ENCODE data around the gene CD3G. TPM values are rescaled to one million over a fixed set of nuclear protein-coding genes. Genes with fewer than 3 reads are reported as not detected.

The CD3G gene
- total RNA-seq, 1 donor from 2014 or later = not detected

GRCh38 chr11:118383657-118384056 is 39.5 kb downstream of the CD3G start:
- TF ChIP-seq, protein P1, sequence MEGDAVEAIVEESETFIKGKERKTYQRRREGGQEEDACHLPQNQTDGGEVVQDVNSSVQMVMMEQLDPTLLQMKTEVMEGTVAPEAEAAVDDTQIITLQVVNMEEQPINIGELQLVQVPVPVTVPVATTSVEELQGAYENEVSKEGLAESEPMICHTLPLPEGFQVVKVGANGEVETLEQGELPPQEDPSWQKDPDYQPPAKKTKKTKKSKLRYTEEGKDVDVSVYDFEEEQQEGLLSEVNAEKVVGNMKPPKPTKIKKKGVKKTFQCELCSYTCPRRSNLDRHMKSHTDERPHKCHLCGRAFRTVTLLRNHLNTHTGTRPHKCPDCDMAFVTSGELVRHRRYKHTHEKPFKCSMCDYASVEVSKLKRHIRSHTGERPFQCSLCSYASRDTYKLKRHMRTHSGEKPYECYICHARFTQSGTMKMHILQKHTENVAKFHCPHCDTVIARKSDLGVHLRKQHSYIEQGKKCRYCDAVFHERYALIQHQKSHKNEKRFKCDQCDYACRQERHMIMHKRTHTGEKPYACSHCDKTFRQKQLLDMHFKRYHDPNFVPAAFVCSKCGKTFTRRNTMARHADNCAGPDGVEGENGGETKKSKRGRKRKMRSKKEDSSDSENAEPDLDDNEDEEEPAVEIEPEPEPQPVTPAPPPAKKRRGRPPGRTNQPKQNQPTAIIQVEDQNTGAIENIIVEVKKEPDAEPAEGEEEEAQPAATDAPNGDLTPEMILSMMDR (IDR thresholded peaks at IDR 0.05) = no peak
- Mint-ChIP-seq H3K27me3 (ENCODE audit: low read depth) (no peaks in the 10 kb centered on the region), H3K36me3 (ENCODE audit: low read depth) (peaks cover 33% of the 10 kb centered on the region), H3K9me3 (ENCODE audit: low read depth) (no peaks in the 10 kb centered on the region), H3K27ac (ENCODE audit: unreplicated experiment) (no peak overlapping the region), H3K4me3 (ENCODE audit: unreplicated experiment) (no peak overlapping the region), H3K4me1 (ENCODE audit: low read depth) (no peaks in the 10 kb centered on the region)
- no peak for DNase-seq (ENCODE audit: low spot score)

- DNase-seq (ENCODE audit: low spot score) = no peak
- Mint-ChIP-seq H3K4me3 (ENCODE audit: unreplicated experiment) (no peak overlapping the region), H3K27ac (ENCODE audit: unreplicated experiment) (no peak overlapping the region), H3K27me3 (ENCODE audit: low read depth) (no peaks in the 10 kb centered on the region), H3K36me3 (ENCODE audit: low read depth) (peaks cover 15% of the 10 kb centered on the region), H3K9me3 (ENCODE audit: low read depth) (no peaks in the 10 kb centered on the region), H3K4me1 (ENCODE audit: low read depth) (peaks cover 7% of the 10 kb centered on the region)
- TF ChIP-seq, protein P1 (IDR thresholded peaks at IDR 0.05) = no peak
Measured at GRCh38 chr11:118396097-118396501, 52.0 kb downstream of the CD3G start.

DNA sequence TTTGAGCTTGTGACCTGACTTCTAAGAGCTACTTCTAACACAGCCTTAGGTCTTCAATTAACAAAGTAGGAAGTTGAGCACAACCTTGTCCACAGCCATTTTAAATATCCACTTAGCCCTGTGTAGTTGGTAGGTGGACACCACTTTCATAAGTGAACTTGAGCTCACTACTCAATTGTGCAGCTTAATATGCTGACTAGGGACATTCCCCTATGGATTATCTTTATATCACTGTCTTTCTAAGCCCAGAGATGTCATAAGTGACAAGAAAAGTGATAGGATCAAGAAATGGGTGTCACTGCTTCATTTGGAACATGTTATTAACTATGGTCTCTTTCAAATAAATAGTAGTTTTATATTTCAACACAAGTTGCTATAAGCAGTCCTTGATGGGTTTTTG is 53.3 kb downstream of the CD3G start:
- Mint-ChIP-seq H3K4me3 (ENCODE audit: unreplicated experiment) (no peak overlapping the region), H3K36me3 (ENCODE audit: low read depth) (peaks cover 10% of the 10 kb centered on the region), H3K27me3 (ENCODE audit: low read depth) (no peaks in the 10 kb centered on the region), H3K27ac (ENCODE audit: unreplicated experiment) (no peak overlapping the region), H3K4me1 (ENCODE audit: low read depth) (peaks cover 11% of the 10 kb centered on the region), H3K9me3 (ENCODE audit: low read depth) (no peaks in the 10 kb centered on the region)
- DNase-seq (ENCODE audit: low spot score) = no peak
- TF ChIP-seq, protein P1 (IDR thresholded peaks at IDR 0.05) = no peak

GRCh38 chr11:118398791-118399559 is 54.8 kb downstream of the CD3G start:
- Mint-ChIP-seq H3K27me3 (ENCODE audit: low read depth) (no peaks in the 10 kb centered on the region), H3K4me1 (ENCODE audit: low read depth) (peaks cover 20% of the 10 kb centered on the region), H3K27ac (ENCODE audit: unreplicated experiment) (no peak overlapping the region), H3K9me3 (ENCODE audit: low read depth) (no peaks in the 10 kb centered on the region), H3K36me3 (ENCODE audit: low read depth) (peaks cover 6% of the 10 kb centered on the region), H3K4me3 (ENCODE audit: unreplicated experiment) (no peak overlapping the region)
- TF ChIP-seq, protein P1 (IDR thresholded peaks at IDR 0.05) = no peak
- no peak for DNase-seq (ENCODE audit: low spot score)

DNA sequence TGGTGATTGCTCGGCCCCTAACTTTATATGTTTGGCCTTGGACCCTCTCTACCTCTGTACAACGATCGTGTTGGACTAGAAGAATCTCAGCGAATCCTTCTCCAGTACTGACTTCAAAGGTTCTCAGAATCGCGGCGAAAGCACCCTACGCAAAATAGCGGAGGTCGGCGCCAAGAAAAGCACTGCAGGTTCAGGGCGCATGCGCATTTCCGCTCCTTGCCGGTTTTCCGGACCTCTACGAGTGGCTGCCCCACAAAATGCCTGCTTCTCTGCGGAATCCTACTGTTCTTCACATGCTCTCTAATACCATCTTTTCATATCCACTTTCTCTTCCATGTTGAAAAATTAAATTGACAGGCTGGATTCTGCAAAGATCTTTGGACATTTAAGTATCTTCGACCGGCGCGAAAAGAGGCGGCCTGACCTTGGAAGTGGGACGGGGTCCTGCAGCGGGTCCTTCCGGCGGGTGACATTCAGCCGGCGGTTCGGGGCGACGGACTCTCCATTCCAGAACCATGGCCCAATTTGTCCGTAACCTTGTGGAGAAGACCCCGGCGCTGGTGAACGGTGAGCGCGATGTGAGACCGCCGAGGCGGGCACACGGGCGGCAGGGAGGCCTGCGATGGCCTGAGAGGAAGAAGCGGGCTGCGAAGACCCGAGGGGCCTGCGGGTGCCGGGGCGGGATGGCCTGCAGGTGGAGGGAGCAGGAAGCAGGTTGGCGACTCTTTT is 57.2 kb downstream of the CD3G start, which contains the start of gene ATP5MG:
TSS of gene ATP5MG (plus strand) at position 456 of the 729 bp plus-strand sequence. CDS start at position 516, 60 bp downstream.
- DNase-seq (ENCODE audit: low spot score) = no peak
- peaks cover 27% of the 10 kb centered on the region for H3K4me1 Mint-ChIP-seq (ENCODE audit: low read depth)

More for the DNA sequence above, 57.2 kb downstream of the CD3G start, which contains the start of gene ATP5MG:
- H3K9me3 Mint-ChIP-seq (ENCODE audit: low read depth) = no peaks in the 10 kb centered on the region
- H3K36me3 Mint-ChIP-seq (ENCODE audit: low read depth) = peaks cover 1% of the 10 kb centered on the region
- H3K4me3 Mint-ChIP-seq (ENCODE audit: unreplicated experiment) = peak within 1 kb of the TSS; percentile 91
- TF ChIP-seq, protein P1 (IDR thresholded peaks at IDR 0.05) = peak; percentile 56
- H3K27me3 Mint-ChIP-seq (ENCODE audit: low read depth) = no peaks in the 10 kb centered on the region
- peak within 1 kb of the TSS; percentile 98 for H3K27ac Mint-ChIP-seq (ENCODE audit: unreplicated experiment)

Measured in chondrocyte (in vitro differentiated cells).